Measurements from ENCODE around the gene ZNF892.

Gene ZNF892

DNA sequence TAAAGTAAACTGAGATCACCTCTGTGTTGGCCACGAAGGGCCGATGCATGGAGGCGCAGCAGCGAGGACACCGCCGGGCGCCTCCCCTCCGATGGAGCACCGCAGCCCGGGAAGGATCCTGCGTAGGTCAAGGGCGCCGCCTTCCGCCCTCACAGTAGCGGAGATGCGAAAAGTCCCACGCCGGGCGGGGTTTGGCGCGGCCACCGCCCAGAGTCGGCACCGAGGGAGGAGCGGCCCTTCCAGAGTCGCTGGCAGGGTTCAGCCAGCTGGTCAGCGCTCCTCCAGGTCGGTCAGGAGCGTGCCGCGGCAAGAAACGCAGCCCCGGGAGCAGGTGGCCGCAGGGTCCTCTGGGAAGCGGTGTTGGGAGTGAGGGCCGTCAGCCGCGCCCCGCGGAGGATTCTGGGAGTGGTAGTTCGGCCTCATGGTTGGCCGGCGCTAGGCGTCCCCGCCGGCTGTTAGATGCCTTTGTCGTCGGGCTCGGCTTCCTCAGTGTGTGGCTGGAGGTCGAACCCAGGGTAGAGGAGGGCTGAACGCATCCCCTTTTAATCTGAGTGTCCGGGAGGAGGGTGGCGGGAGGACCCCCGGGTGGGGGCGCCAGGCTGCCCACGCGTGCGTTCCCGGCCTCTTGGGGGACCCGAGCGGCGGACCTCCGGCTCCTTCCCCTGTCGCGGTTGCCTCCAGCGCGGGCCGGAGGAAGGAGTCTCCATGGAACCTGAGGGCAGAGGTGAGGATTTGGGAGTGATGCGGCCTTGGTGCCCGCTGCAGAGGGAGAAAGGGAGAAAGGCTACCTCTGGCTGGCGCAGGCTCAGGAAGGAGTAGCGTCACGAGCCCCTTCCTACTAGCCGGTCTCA, at the start of gene ZNF892:
TSS of gene ZNF892 (plus strand) at position 411 of the 851 bp plus-strand sequence. CDS start at position 706, 295 bp downstream.
- peak; percentile 94 for ATAC-seq
- H3K4me3 Mint-ChIP-seq: peak within 1 kb of the TSS; percentile 88
- peaks cover 39% of the 10 kb centered on the region for H3K36me3 Mint-ChIP-seq (ENCODE audit: low read depth)
- peak within 1 kb of the TSS; percentile 72 for H3K27ac Mint-ChIP-seq
- peak; percentile 84 for DNase-seq
- peaks cover 17% of the 10 kb centered on the region for H3K4me1 Mint-ChIP-seq
- no peaks in the 10 kb centered on the region for H3K27me3 Mint-ChIP-seq
- peaks cover 42% of the 10 kb centered on the region for H3K9me3 Mint-ChIP-seq

DNA sequence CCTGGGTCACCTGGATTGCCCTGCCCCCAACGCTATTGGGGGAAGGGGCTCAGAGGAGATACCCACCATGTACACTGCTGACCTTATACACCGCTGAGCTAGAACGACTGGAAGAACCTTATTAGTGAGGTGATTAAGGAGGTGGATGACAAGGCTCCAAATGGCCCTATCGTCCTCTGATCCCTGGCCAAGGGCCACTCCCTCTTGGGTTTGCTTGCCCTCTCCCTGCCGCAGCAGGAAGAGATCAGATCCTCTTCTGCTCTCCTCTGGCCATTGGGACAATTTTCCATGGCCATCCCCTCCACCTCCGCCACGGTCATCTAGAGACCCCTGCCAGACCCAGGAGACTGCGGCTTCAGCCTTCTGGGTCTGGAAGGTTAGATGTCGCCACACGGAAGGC, 48.9 kb upstream of the ZNF892 start:
- Mint-ChIP-seq H3K27me3 (no peaks in the 10 kb centered on the region), H3K4me3 (peak overlapping the region; percentile 76), H3K27ac (no peak overlapping the region), H3K36me3 (ENCODE audit: low read depth) (peaks cover 40% of the 10 kb centered on the region), H3K4me1 (peaks cover 10% of the 10 kb centered on the region), H3K9me3 (peaks cover 21% of the 10 kb centered on the region)
- DNase-seq (no peak), ATAC-seq (no peak)

GRCh38 chr2:95158891-95159619, 48.3 kb upstream of the ZNF892 start:
- ATAC-seq: peak; percentile 75
- H3K4me3 Mint-ChIP-seq: peak overlapping the region; percentile 76
- no peaks in the 10 kb centered on the region for H3K27me3 Mint-ChIP-seq
- peaks cover 15% of the 10 kb centered on the region for H3K9me3 Mint-ChIP-seq
- H3K4me1 Mint-ChIP-seq: peaks cover 16% of the 10 kb centered on the region
- H3K36me3 Mint-ChIP-seq (ENCODE audit: low read depth): peaks cover 34% of the 10 kb centered on the region
- DNase-seq: peak; percentile 38
- H3K27ac Mint-ChIP-seq: no peak overlapping the region

- peak within 1 kb of the TSS; percentile 81 for H3K4me3 Mint-ChIP-seq
- peaks cover 14% of the 10 kb centered on the region for H3K9me3 Mint-ChIP-seq
- no peaks in the 10 kb centered on the region for H3K27me3 Mint-ChIP-seq
- DNase-seq (peak; percentile 80), ATAC-seq (peak; percentile 85)
- peaks cover 26% of the 10 kb centered on the region for H3K36me3 Mint-ChIP-seq (ENCODE audit: low read depth)
- peak within 1 kb of the TSS; percentile 70 for H3K27ac Mint-ChIP-seq
- peaks cover 23% of the 10 kb centered on the region for H3K4me1 Mint-ChIP-seq
These were observed 47.5 kb upstream of the ZNF892 start, which contains the start of gene ZNF514 for GRCh38 chr2:95159690-95160449. ZNF514 (minus strand) TSS chr2:95159848; CDS start chr2:95153253, 6,595 bp downstream.

DNA sequence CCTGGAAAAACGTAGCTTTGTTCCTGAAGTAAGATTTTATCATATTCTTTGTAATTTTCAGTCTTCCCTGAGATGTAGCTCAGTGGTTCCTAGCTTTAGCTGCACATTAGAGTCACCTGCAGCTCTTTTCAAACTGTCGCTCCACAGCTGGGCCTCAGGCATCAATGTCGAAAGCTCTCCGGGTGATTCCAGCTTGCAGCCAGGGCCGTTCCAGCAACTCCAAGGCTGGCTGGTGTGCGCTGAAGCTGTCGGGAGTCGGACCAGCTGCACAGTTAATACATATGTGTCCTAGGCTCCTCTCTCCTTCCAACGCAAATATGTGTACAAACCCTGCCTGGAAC, 42.3 kb upstream of the ZNF892 start:
- peaks cover 43% of the 10 kb centered on the region for H3K4me1 Mint-ChIP-seq
- peak overlapping the region; percentile 97 for H3K4me3 Mint-ChIP-seq
- peaks cover 18% of the 10 kb centered on the region for H3K36me3 Mint-ChIP-seq (ENCODE audit: low read depth)
- H3K27me3 Mint-ChIP-seq: no peaks in the 10 kb centered on the region
- H3K9me3 Mint-ChIP-seq: peaks cover 5% of the 10 kb centered on the region
- ATAC-seq: peak; percentile 4
- H3K27ac Mint-ChIP-seq: peak overlapping the region; percentile 97
- DNase-seq: no peak

GRCh38 chr2:95165371-95166064, 41.8 kb upstream of the ZNF892 start, which contains the start of gene ZNF2:
ZNF2 (plus strand) TSS chr2:95165809; CDS start chr2:95176227, 10,418 bp downstream.
- peaks cover 7% of the 10 kb centered on the region for H3K9me3 Mint-ChIP-seq
- no peaks in the 10 kb centered on the region for H3K27me3 Mint-ChIP-seq
- peak; percentile 97 for DNase-seq
- peak within 1 kb of the TSS; percentile 97 for H3K27ac Mint-ChIP-seq
- H3K4me3 Mint-ChIP-seq: peak within 1 kb of the TSS; percentile 97
- peak; percentile 98 for ATAC-seq
- peaks cover 18% of the 10 kb centered on the region for H3K36me3 Mint-ChIP-seq (ENCODE audit: low read depth)
- peaks cover 39% of the 10 kb centered on the region for H3K4me1 Mint-ChIP-seq

DNA sequence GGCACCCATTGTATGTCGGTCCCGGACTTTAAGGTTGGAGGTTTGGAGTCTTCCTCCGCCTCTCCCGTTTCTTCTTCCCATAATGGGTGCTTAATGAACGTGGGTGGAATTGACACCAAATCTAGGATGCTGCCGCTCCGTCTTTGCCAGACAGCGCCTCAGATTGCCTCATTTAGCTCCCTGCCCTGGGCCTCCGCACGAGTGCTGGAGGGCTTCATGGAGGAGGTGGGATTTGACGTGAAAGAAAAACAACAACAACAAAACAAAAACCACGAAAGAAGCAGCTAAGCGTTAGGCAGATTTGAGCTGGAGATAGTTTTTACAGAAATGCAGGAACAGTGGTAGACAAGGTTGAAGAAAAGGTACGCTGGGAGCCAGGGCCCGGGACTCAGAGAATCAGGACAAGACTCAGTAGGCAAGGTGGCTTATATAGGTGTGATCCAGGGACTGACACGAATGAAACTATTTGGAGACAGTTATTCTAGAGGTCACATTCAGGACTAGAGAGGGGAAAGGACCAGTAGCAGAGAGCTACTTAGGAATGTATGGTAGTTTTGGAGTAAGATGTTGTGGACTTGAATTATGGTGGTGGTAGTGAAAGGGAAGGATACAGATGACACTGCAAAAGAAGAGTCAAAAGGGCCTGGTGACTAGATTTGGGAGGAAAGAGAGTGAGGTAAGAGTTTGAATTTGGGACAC, 41.1 kb upstream of the ZNF892 start:
- peak overlapping the region; percentile 97 for H3K4me3 Mint-ChIP-seq
- no peaks in the 10 kb centered on the region for H3K27me3 Mint-ChIP-seq
- peaks cover 9% of the 10 kb centered on the region for H3K9me3 Mint-ChIP-seq
- H3K27ac Mint-ChIP-seq: peak overlapping the region; percentile 97
- ATAC-seq (peak; percentile 8), DNase-seq (no peak)
- H3K36me3 Mint-ChIP-seq (ENCODE audit: low read depth): peaks cover 20% of the 10 kb centered on the region
- H3K4me1 Mint-ChIP-seq: peaks cover 36% of the 10 kb centered on the region

- H3K4me1 Mint-ChIP-seq: peaks cover 7% of the 10 kb centered on the region
- no peak for DNase-seq
- peaks cover 4% of the 10 kb centered on the region for H3K9me3 Mint-ChIP-seq
- H3K27ac Mint-ChIP-seq: no peak overlapping the region
- H3K27me3 Mint-ChIP-seq: no peaks in the 10 kb centered on the region
- ATAC-seq: no peak
- peaks cover 23% of the 10 kb centered on the region for H3K36me3 Mint-ChIP-seq (ENCODE audit: low read depth)
- no peak overlapping the region for H3K4me3 Mint-ChIP-seq
These were observed 35.4 kb upstream of the ZNF892 start for GRCh38 chr2:95171902-95172301.

DNA sequence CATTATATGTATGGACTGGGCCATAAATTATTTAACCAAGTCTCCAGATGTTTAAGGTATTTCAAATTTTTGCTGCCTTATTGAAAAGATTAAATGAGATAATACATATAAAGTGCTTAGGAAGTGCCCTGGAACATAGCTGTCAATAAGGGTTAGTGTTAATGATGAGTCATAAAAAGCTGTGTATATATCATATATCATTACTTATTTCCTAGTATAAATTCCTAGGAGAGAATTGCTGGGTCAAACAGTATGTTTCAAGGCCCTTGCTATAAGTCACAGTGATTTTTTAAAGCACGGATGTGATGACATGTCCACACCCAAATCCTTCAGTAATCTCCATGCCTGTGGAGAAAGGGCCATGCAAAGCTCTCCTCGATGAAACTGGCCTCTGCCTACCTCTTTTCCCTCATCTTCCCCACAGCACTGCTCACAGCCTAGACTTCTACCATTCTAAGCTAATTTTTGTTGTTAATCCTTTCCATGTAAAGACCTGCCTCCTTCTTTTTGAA, 33.2 kb upstream of the ZNF892 start:
- Mint-ChIP-seq H3K9me3 (peaks cover 10% of the 10 kb centered on the region), H3K27ac (no peak overlapping the region), H3K27me3 (no peaks in the 10 kb centered on the region), H3K4me3 (no peak overlapping the region), H3K36me3 (ENCODE audit: low read depth) (peaks cover 36% of the 10 kb centered on the region), H3K4me1 (peaks cover 3% of the 10 kb centered on the region)
- ATAC-seq: no peak
- DNase-seq: no peak

- ATAC-seq: no peak
- Mint-ChIP-seq H3K27me3 (no peaks in the 10 kb centered on the region), H3K4me1 (no peaks in the 10 kb centered on the region), H3K9me3 (peaks cover 33% of the 10 kb centered on the region), H3K36me3 (ENCODE audit: low read depth) (peaks cover 73% of the 10 kb centered on the region), H3K4me3 (no peak overlapping the region), H3K27ac (no peak overlapping the region)
- no peak for DNase-seq
These were observed 27.9 kb upstream of the ZNF892 start for GRCh38 chr2:95179451-95179850.

DNA sequence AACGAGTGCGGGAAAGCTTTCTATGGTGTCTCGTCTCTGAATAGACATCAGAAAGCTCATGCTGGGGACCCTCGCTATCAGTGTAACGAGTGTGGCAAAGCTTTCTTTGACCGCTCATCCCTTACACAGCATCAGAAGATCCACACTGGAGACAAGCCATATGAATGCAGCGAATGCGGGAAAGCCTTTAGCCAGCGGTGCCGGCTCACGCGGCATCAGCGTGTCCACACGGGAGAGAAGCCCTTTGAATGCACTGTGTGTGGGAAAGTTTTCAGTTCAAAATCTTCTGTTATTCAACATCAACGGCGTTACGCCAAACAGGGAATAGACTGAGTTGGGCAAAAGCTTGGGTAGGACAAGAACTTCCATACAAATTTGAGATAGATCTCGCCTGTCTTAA, 25.5 kb upstream of the ZNF892 start:
- H3K27ac Mint-ChIP-seq: no peak overlapping the region
- peaks cover 42% of the 10 kb centered on the region for H3K9me3 Mint-ChIP-seq
- peaks cover 69% of the 10 kb centered on the region for H3K36me3 Mint-ChIP-seq (ENCODE audit: low read depth)
- no peak overlapping the region for H3K4me3 Mint-ChIP-seq
- H3K4me1 Mint-ChIP-seq: no peaks in the 10 kb centered on the region
- H3K27me3 Mint-ChIP-seq: no peaks in the 10 kb centered on the region
- ATAC-seq: no peak
- no peak for DNase-seq

GRCh38 chr2:95185197-95185596, 22.1 kb upstream of the ZNF892 start:
- peaks cover 38% of the 10 kb centered on the region for H3K36me3 Mint-ChIP-seq (ENCODE audit: low read depth)
- H3K27me3 Mint-ChIP-seq: peaks cover 4% of the 10 kb centered on the region
- H3K4me1 Mint-ChIP-seq: no peaks in the 10 kb centered on the region
- DNase-seq (no peak), ATAC-seq (no peak)
- peaks cover 28% of the 10 kb centered on the region for H3K9me3 Mint-ChIP-seq
- H3K27ac Mint-ChIP-seq: no peak overlapping the region
- no peak overlapping the region for H3K4me3 Mint-ChIP-seq

DNA sequence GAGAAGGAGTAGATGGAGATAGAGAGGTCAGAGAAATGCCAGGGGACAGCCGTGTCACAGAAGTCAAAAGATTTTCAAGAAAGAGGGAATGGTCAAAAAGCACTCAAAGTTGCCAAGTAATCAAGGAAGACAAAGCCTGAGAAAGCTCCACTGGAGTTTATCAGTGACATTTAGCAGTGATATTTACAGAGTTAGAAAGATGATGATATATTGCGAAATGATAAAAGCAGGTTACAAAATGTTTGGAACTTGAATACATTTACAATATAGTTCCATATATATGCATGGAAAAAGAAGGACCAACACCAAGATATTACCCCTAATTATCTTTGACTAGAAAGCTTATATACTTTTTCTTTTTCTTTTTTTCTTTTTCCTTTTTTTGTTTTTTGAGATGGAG, 21.3 kb upstream of the ZNF892 start:
- H3K27ac Mint-ChIP-seq: no peak overlapping the region
- peaks cover 24% of the 10 kb centered on the region for H3K9me3 Mint-ChIP-seq
- DNase-seq (no peak), ATAC-seq (no peak)
- H3K4me1 Mint-ChIP-seq: no peaks in the 10 kb centered on the region
- H3K4me3 Mint-ChIP-seq: no peak overlapping the region
- peaks cover 6% of the 10 kb centered on the region for H3K27me3 Mint-ChIP-seq
- peaks cover 31% of the 10 kb centered on the region for H3K36me3 Mint-ChIP-seq (ENCODE audit: low read depth)

Data from activated naive CD8-positive, alpha-beta T cell treated with anti-CD3 and anti-CD28 coated beads, Interleukin-2, amount 50 U/mL, for 24 hours (primary cell).